ENCODE data around the gene C18orf63. TPM values are rescaled to one million over a fixed set of nuclear protein-coding genes. Genes with fewer than 3 reads are reported as not detected.

C18orf63 gene
- total and polyA plus RNA-seq, 12 donors: not detected

- 84 to 93% methylated on average over 4 of the region's 4 CpGs for WGBS, 2 donors
- Histone ChIP-seq H3K4me3 (no peak overlapping the region), H3K27ac (peak overlapping the region in 7 of 10 donors; percentile 26 to 94 (median 79)), H3K27me3 (no peaks in the 10 kb centered on the region), H3K36me3 (no peaks in the 10 kb centered on the region), H3K9me3 (no peaks in the 10 kb centered on the region), H3K4me1 (peaks cover 23 to 84% (median 73%) of the 10 kb centered on the region in 9 donors)
- DNase-seq (no peak), ATAC-seq (no peak)
- intact Hi-C loops (cut with DNase I): loop anchor here in 1 of 10 donors (5.0 kb wide), 1 partner anchor 34 kb away; no protein-coding TSS in a partner anchor
- no peak for TF ChIP-seq CTCF (IDR thresholded peaks at IDR 0.05)
These were observed 29.4 kb upstream of the C18orf63 start for GRCh38 chr18:74286106-74286855.

- Histone ChIP-seq H3K4me3 (no peak overlapping the region), H3K4me1 (peaks cover 21 to 81% (median 73%) of the 10 kb centered on the region in 9 donors), H3K9me3 (no peaks in the 10 kb centered on the region), H3K36me3 (no peaks in the 10 kb centered on the region), H3K27me3 (no peaks in the 10 kb centered on the region), H3K27ac (peak overlapping the region in 3 of 10 donors; percentile 49 to 94 (median 85))
- ATAC-seq: no peak
- 96 to 98% methylated on average over 2 of the region's 2 CpGs for WGBS, 2 donors
- intact Hi-C loops (cut with DNase I): loop anchor here in 1 of 10 donors (5.0 kb wide), 1 partner anchor 35 kb away; no protein-coding TSS in a partner anchor
- DNase-seq: no peak
- no peak for TF ChIP-seq CTCF (IDR thresholded peaks at IDR 0.05)
These were observed 28.8 kb upstream of the C18orf63 start for GRCh38 chr18:74286856-74287255.

GRCh38 chr18:74288041-74288440 lies 27.6 kb upstream of the C18orf63 start:
- TF ChIP-seq CTCF (IDR thresholded peaks at IDR 0.05): no peak
- no peak for DNase-seq
- Histone ChIP-seq H3K4me3 (no peak overlapping the region), H3K36me3 (no peaks in the 10 kb centered on the region), H3K9me3 (no peaks in the 10 kb centered on the region), H3K4me1 (peaks cover 11 to 75% (median 64%) of the 10 kb centered on the region in 9 donors), H3K27ac (peak overlapping the region in 8 of 10 donors; percentile 30 to 71 (median 63)), H3K27me3 (no peaks in the 10 kb centered on the region)
- intact Hi-C loops (cut with DNase I): loop anchor here in 2 of 10 donors (2.0 to 5.0 kb wide), 2 partner anchors 31 to 36 kb away; no protein-coding TSS in a partner anchor
- 88 to 89% methylated on average over 5 of the region's 5 CpGs for WGBS, 2 donors
- no peak for ATAC-seq

GRCh38 chr18:74288730-74289129 lies 26.9 kb upstream of the C18orf63 start:
- no peak for TF ChIP-seq CTCF (IDR thresholded peaks at IDR 0.05)
- WGBS, 2 donors: 59 to 65% methylated on average over 9 of the region's 9 CpGs

More at GRCh38 chr18:74288730-74289129, 26.9 kb upstream of the C18orf63 start:
- H3K27ac ChIP-seq: peak overlapping the region in 8 of 10 donors; percentile 30 to 71 (median 63)
- H3K4me1 ChIP-seq: peaks cover 5 to 68% (median 57%) of the 10 kb centered on the region in 9 donors
- no peak overlapping the region for H3K4me3 ChIP-seq
- intact Hi-C loops (cut with DNase I): loop anchor here in 2 of 10 donors (2.0 to 5.0 kb wide), 2 partner anchors 32 to 36 kb away; no protein-coding TSS in a partner anchor
- no peaks in the 10 kb centered on the region for H3K36me3 ChIP-seq
- DNase-seq: no peak
- no peaks in the 10 kb centered on the region for H3K27me3 ChIP-seq
- H3K9me3 ChIP-seq: no peaks in the 10 kb centered on the region
- no peak for ATAC-seq

Measured in heart right ventricle (tissue), 16 donors.